Large intestine (tissue), 12 donors: ENCODE results near the gene TRIM47. TPM values are rescaled to one million over a fixed set of nuclear protein-coding genes. Genes with fewer than 3 reads are reported as not detected.

ENCODE experiments used
- DNase-seq, 2 donors: peaks; one replicate each; pipeline versions ENCODE4 v3.0.0 to v3.0.0-alpha.2; 2013
- H3K27ac ChIP-seq: one replicate; pipeline ENCODE4 v1.5.1; 2013; ENCODE audit warnings: low read length
- H3K27me3 ChIP-seq: 2 replicates; pipeline ENCODE4 v1.6.1; 2013; ENCODE audit warnings: low read length; ENCODE audit not compliant: control insufficient read depth, insufficient read depth
- H3K36me3 ChIP-seq: 2 replicates; pipeline ENCODE4 v1.6.1; 2013; ENCODE audit warnings: low read length; ENCODE audit not compliant: control insufficient read depth, insufficient read depth
- H3K4me1 ChIP-seq: one replicate; pipeline ENCODE4 v1.6.1; 2013; ENCODE audit warnings: low read length; ENCODE audit not compliant: control insufficient read depth, insufficient read depth
- H3K4me3 ChIP-seq: one replicate; pipeline ENCODE4 v1.5.1; 2013; ENCODE audit warnings: low read length
- H3K9me3 ChIP-seq: one replicate; pipeline ENCODE4 v1.6.1; 2013; ENCODE audit warnings: mild to moderate bottlenecking, low read depth, low read length, moderate library complexity; ENCODE audit not compliant: control insufficient read depth
- WGBS: methylation state at CpG from one replicate; pipeline ENCODE4 v1.1.5; 2013; ENCODE audit warnings: low lambda C conversion rate; ENCODE audit not compliant: insufficient coverage; 5-methylcytosine and 5-hydroxymethylcytosine counted together
- long read RNA-seq, 11 donors: transcript quantifications; one replicate each; lab custom pipeline, GENCODE V29; 2026
- polyA plus RNA-seq: library from polyadenylated mRNA; unstranded; fragments of 120-200 nt; gene quantifications from one replicate; pipeline ENCODE4 v1.2.1, GENCODE V29; 2013

Gene TRIM47
- 9.8 TPM for polyA plus RNA-seq
- long read RNA-seq, donor 1 = 0 reads
- long read RNA-seq, donor 2, partial matches to known transcripts = 0 of 3 reads
- long read RNA-seq, donor 2, other reads (novel, unspliced or antisense) = 0 of 3 reads
- long read RNA-seq, donor 3 = 0 reads
- long read RNA-seq, donor 4 = 0 reads
- long read RNA-seq, donor 5, partial matches to known transcripts = 0 of 3 reads
- long read RNA-seq, donor 5, other reads (novel, unspliced or antisense) = 0 of 3 reads
- long read RNA-seq, donor 6, partial matches to known transcripts = 0 of 3 reads
- long read RNA-seq, donor 6, other reads (novel, unspliced or antisense) = 0 of 3 reads
- long read RNA-seq, donor 7, partial matches to known transcripts = 0 of 2 reads
- long read RNA-seq, donor 7, other reads (novel, unspliced or antisense) = 0 of 2 reads
- long read RNA-seq, donor 8, partial matches to known transcripts = 0 of 3 reads
- long read RNA-seq, donor 8, other reads (novel, unspliced or antisense) = 0 of 3 reads
- long read RNA-seq, donor 9, partial matches to known transcripts = 0 of 1 reads
- long read RNA-seq, donor 9, other reads (novel, unspliced or antisense) = 0 of 1 reads
- long read RNA-seq, donor 10, partial matches to known transcripts = 0 of 4 reads
- long read RNA-seq, donor 10, other reads (novel, unspliced or antisense) = 0 of 4 reads
- long read RNA-seq, donor 11, partial matches to known transcripts = 0 of 2 reads
- long read RNA-seq, donor 11, other reads (novel, unspliced or antisense) = 0 of 2 reads

- Histone ChIP-seq H3K9me3 (no peaks in the 10 kb centered on the region), H3K4me3 (peak within 1 kb of the TSS; percentile 56), H3K36me3 (peaks cover 13% of the 10 kb centered on the region), H3K4me1 (peaks cover 22% of the 10 kb centered on the region), H3K27me3 (peaks cover 7% of the 10 kb centered on the region), H3K27ac (peak within 1 kb of the TSS; percentile 70)
- peak in 1 of 2 donors; percentile 64 for DNase-seq
- WGBS = no CpG with 5 or more reads among the region's 87 CpGs
These were observed at the start of gene TRIM47 for GRCh38 chr17:75878174-75878998. Gene TRIM47 (minus strand): TSS chr17:75878581. CDS start chr17:75878548, 33 bp downstream.

GRCh38 chr17:75927286-75927922 is 49.0 kb upstream of the TRIM47 start:
- Histone ChIP-seq H3K9me3 (no peaks in the 10 kb centered on the region), H3K36me3 (peaks cover 12% of the 10 kb centered on the region), H3K27ac (peak overlapping the region; percentile 55), H3K4me3 (no peak overlapping the region), H3K4me1 (peaks cover 44% of the 10 kb centered on the region), H3K27me3 (no peaks in the 10 kb centered on the region)
- peak; percentile 67 to 85 for DNase-seq
- no CpG with 5 or more reads among the region's 6 CpGs for WGBS

- WGBS = no CpG with 5 or more reads among the region's 4 CpGs
- Histone ChIP-seq H3K36me3 (peaks cover 16% of the 10 kb centered on the region), H3K4me3 (no peak overlapping the region), H3K9me3 (no peaks in the 10 kb centered on the region), H3K4me1 (peaks cover 46% of the 10 kb centered on the region), H3K27me3 (no peaks in the 10 kb centered on the region), H3K27ac (peak overlapping the region; percentile 55)
- peak; percentile 47 to 73 for DNase-seq
These were observed 48.1 kb upstream of the TRIM47 start for GRCh38 chr17:75926456-75926855.

- DNase-seq = no peak
- WGBS = no CpG with 5 or more reads among the region's 15 CpGs
- H3K4me1 ChIP-seq = peaks cover 46% of the 10 kb centered on the region
- H3K9me3 ChIP-seq = no peaks in the 10 kb centered on the region
- H3K27ac ChIP-seq = peak overlapping the region; percentile 55
- peaks cover 20% of the 10 kb centered on the region for H3K36me3 ChIP-seq
- no peaks in the 10 kb centered on the region for H3K27me3 ChIP-seq
- no peak overlapping the region for H3K4me3 ChIP-seq
These were observed 47.5 kb upstream of the TRIM47 start for GRCh38 chr17:75925912-75926311.

GRCh38 chr17:75925103-75925502 is 46.7 kb upstream of the TRIM47 start:
- H3K36me3 ChIP-seq = peaks cover 27% of the 10 kb centered on the region
- WGBS = no CpG with 5 or more reads among the region's 11 CpGs
- H3K4me1 ChIP-seq = peaks cover 46% of the 10 kb centered on the region
- no peak for DNase-seq
- no peak overlapping the region for H3K27ac ChIP-seq
- no peaks in the 10 kb centered on the region for H3K27me3 ChIP-seq
- no peak overlapping the region for H3K4me3 ChIP-seq
- H3K9me3 ChIP-seq = no peaks in the 10 kb centered on the region

GRCh38 chr17:75922963-75923874 is 44.8 kb upstream of the TRIM47 start:
- peaks cover 45% of the 10 kb centered on the region for H3K4me1 ChIP-seq
- no peaks in the 10 kb centered on the region for H3K9me3 ChIP-seq
- peak overlapping the region; percentile 65 for H3K27ac ChIP-seq
- H3K27me3 ChIP-seq = no peaks in the 10 kb centered on the region
- peak overlapping the region; percentile 25 for H3K4me3 ChIP-seq
- WGBS = no CpG with 5 or more reads among the region's 19 CpGs
- DNase-seq = peak; percentile 78 to 89
- peaks cover 37% of the 10 kb centered on the region for H3K36me3 ChIP-seq

- DNase-seq = no peak
- Histone ChIP-seq H3K36me3 (peaks cover 45% of the 10 kb centered on the region), H3K9me3 (no peaks in the 10 kb centered on the region), H3K27me3 (no peaks in the 10 kb centered on the region), H3K4me1 (peaks cover 36% of the 10 kb centered on the region), H3K27ac (peak overlapping the region; percentile 65), H3K4me3 (peak overlapping the region; percentile 25)
- 92% methylated on average over 2 of the region's 18 CpGs for WGBS
These were observed 44.0 kb upstream of the TRIM47 start for GRCh38 chr17:75922173-75922961.

GRCh38 chr17:75921596-75921995 is 43.2 kb upstream of the TRIM47 start:
- Histone ChIP-seq H3K4me3 (no peak overlapping the region), H3K27ac (no peak overlapping the region), H3K36me3 (peaks cover 45% of the 10 kb centered on the region), H3K4me1 (peaks cover 29% of the 10 kb centered on the region), H3K27me3 (no peaks in the 10 kb centered on the region), H3K9me3 (no peaks in the 10 kb centered on the region)
- no peak for DNase-seq
- WGBS = no CpG with 5 or more reads among the region's 15 CpGs
